HCT116 (cell line): Measurements from ENCODE around the gene BTD. TPM values are rescaled to one million over a fixed set of nuclear protein-coding genes. Genes with fewer than 3 reads are reported as not detected.

ENCODE experiments used
- ATAC-seq: fragments of 200-7000 bp; cut with Tn5 transposase; 2 replicates; pipeline ENCODE4 v1.9.1; 2020; ENCODE audit warnings: mild to moderate bottlenecking, moderate library complexity
- BruUV-seq: library from RNA; stranded (reverse); fragments of 400-500 nt; replicated peaks from 2 replicates; lab custom pipeline; 2021; lab: Mats Ljungman, UMichigan
- CTCF ChIA-PET: fragments of 300-600 bp; sonication (Branson Sonifier 250); formaldehyde crosslinking; loops from one replicate; lab custom pipeline; 2021; ENCODE audit warnings: antibody characterized with exemption; lab: Charles Lee
- POLR2A ChIA-PET: fragments of 300-600, 350-600 bp; sonication (Branson Sonifier 250); formaldehyde crosslinking; loops from one replicate; lab custom pipeline; 2021; ENCODE audit warnings: antibody characterized with exemption; lab: Charles Lee
- RAD21 ChIA-PET, 2 experiments: fragments of 300-600 bp; sonication (Branson Sonifier 250); formaldehyde crosslinking; loops; one replicate each; lab custom pipeline; 2023; ENCODE audit warnings: low total read pairs in 2 of 2; ENCODE audit not compliant: uncharacterized antibody in 2 of 2, unreplicated experiment in 2 of 2, low non-redundant PET in 1 of 2; lab: Charles Lee
- DNase-seq: peaks from one replicate; pipeline ENCODE4 v3.0.0-alpha.2; 2010; ENCODE audit warnings: low read depth, low spot score
- H2AFZ ChIP-seq: fragments of 200-600 bp; shearing (Covaris generic), sonication (generic); 2 replicates; pipeline ENCODE4 v1.6.1; 2017; ENCODE audit warnings: low read depth, mixed run types, mixed read lengths, antibody characterized with exemption, low read length; ENCODE audit not compliant: poor library complexity, severe bottlenecking
- H3K27ac ChIP-seq: 2 replicates; pipeline ENCODE4 v1.5.1; 2012; ENCODE audit warnings: low read depth, low read length
- H3K27me3 ChIP-seq: fragments of 200-600 bp; sonication (generic); 2 replicates; pipeline ENCODE4 v1.6.1; 2016; ENCODE audit warnings: mixed run types, low read length, mixed read lengths; ENCODE audit not compliant: insufficient read depth
- H3K36me3 ChIP-seq, 2 experiments: fragments of 200-500 bp in 1 of 2; fragments of 200-600 bp in 1 of 2; sonication (Bioruptor generic) in 1 of 2; sonication (generic) in 1 of 2; 2 replicates each; pipeline versions ENCODE4 v1.5.1 to v1.6.1; 2014 to 2016; ENCODE audit warnings: low read length in 2 of 2, inconsistent platforms in 1 of 2, mixed read lengths in 1 of 2, mixed run types in 1 of 2; ENCODE audit not compliant: insufficient read depth in 2 of 2, control insufficient read depth in 1 of 2
- H3K4me1 ChIP-seq, 2 experiments: fragments of 200-600 bp in 1 of 2; sonication (generic) in 1 of 2; 2 replicates each; pipeline versions ENCODE4 v1.5.1 to v1.6.1; 2012 to 2017; ENCODE audit warnings: low read length in 2 of 2, inconsistent platforms in 1 of 2, mild to moderate bottlenecking in 1 of 2, mixed read lengths in 1 of 2, mixed run types in 1 of 2, moderate library complexity in 1 of 2; ENCODE audit not compliant: insufficient read depth in 2 of 2, control insufficient read depth in 1 of 2
- H3K4me2 ChIP-seq: fragments of 200-600 bp; sonication (generic); 2 replicates; pipeline ENCODE4 v1.6.1; 2017; ENCODE audit warnings: mixed run types, low read length, mixed read lengths
- H3K4me3 ChIP-seq, 2 experiments: fragments of 200-600 bp in 1 of 2; sonication (generic) in 1 of 2; replicated peaks in 1 of 2; 2 replicates each; pipeline ENCODE4 v1.5.1; 2011 to 2016; ENCODE audit warnings: low read length in 2 of 2, control low read depth in 1 of 2, low read depth in 1 of 2, mild to moderate bottlenecking in 1 of 2, mixed read lengths in 1 of 2, mixed run types in 1 of 2
- H3K79me2 ChIP-seq: fragments of 200-600 bp; sonication (generic); 2 replicates; pipeline ENCODE4 v1.6.1; 2017; ENCODE audit warnings: mild to moderate bottlenecking, mixed run types, low read length, moderate library complexity, mixed read lengths; ENCODE audit not compliant: insufficient read depth
- H3K9ac ChIP-seq: fragments of 200-600 bp; sonication (generic); 2 replicates; pipeline ENCODE4 v1.6.1; 2016; ENCODE audit warnings: low read length, mixed read lengths
- H3K9me2 ChIP-seq: fragments of 200-600 bp; sonication (generic), shearing (Covaris generic); 2 replicates; pipeline ENCODE4 v1.6.1; 2017; ENCODE audit warnings: mixed run types, mild to moderate bottlenecking, moderate library complexity; ENCODE audit not compliant: insufficient read depth
- H3K9me3 ChIP-seq, 2 experiments: fragments of 200-500 bp in 1 of 2; fragments of 200-600 bp in 1 of 2; sonication (Bioruptor generic) in 1 of 2; sonication (generic) in 1 of 2; 2 replicates each; pipeline ENCODE4 v1.6.1; 2014 to 2017; ENCODE audit warnings: low read length in 2 of 2, mixed read lengths in 2 of 2, inconsistent platforms in 1 of 2, low read depth in 1 of 2, mild to moderate bottlenecking in 1 of 2, mixed run types in 1 of 2, moderate library complexity in 1 of 2; ENCODE audit not compliant: control insufficient read depth in 1 of 2, insufficient read depth in 1 of 2
- H4K20me1 ChIP-seq: fragments of 200-600 bp; sonication (generic), shearing (Covaris generic); 2 replicates; pipeline ENCODE4 v1.6.1; 2017; ENCODE audit warnings: mixed run types, mild to moderate bottlenecking, moderate library complexity; ENCODE audit not compliant: insufficient read depth
- CBX3 ChIP-seq: IDR thresholded peaks from 2 replicates; pipeline ENCODE4 v1.6.1; 2012; ENCODE audit warnings: low read depth
- CEBPB ChIP-seq: IDR thresholded peaks from 2 replicates; pipeline ENCODE4 v1.6.1; 2012; ENCODE audit warnings: low read depth
- CTCF ChIP-seq, 3 experiments: fragments of 200-600 bp in 1 of 3; sonication (generic) in 1 of 3; IDR thresholded peaks in 2 of 3; conservative IDR thresholded peaks in 1 of 3; 2 replicates each; pipeline ENCODE4 v1.5.1; 2012 to 2017; ENCODE audit warnings: low read depth in 2 of 3, low read length in 2 of 3, antibody characterized with exemption in 1 of 3, borderline replicate concordance in 1 of 3, control low read depth in 1 of 3, mild to moderate bottlenecking in 1 of 3, mixed read lengths in 1 of 3, mixed run types in 1 of 3, moderate library complexity in 1 of 3; ENCODE audit not compliant: insufficient read depth in 1 of 3
- EZH2 ChIP-seq: fragments of 200-600 bp; sonication (generic); IDR thresholded peaks from 2 replicates; pipeline ENCODE4 v1.6.1; 2017; ENCODE audit warnings: antibody characterized with exemption, mixed run types
- FOSL1 ChIP-seq: IDR thresholded peaks from 2 replicates; pipeline ENCODE4 v1.6.1; 2012; ENCODE audit warnings: low read depth
- JUND ChIP-seq: IDR thresholded peaks from 2 replicates; pipeline ENCODE4 v1.6.1; 2012
- MAX ChIP-seq: IDR thresholded peaks from 2 replicates; pipeline ENCODE4 v1.6.1; 2012
- RAD21 ChIP-seq: IDR thresholded peaks from 2 replicates; pipeline ENCODE4 v1.6.1; 2012; ENCODE audit warnings: low read depth, mild to moderate bottlenecking
- REST ChIP-seq: IDR thresholded peaks from 2 replicates; pipeline ENCODE4 v1.6.1; 2012; ENCODE audit warnings: low read depth
- SIN3A ChIP-seq: IDR thresholded peaks from 2 replicates; pipeline ENCODE4 v1.6.1; 2012; ENCODE audit warnings: low read depth
- TCF7L2 ChIP-seq: IDR thresholded peaks from 2 replicates; pipeline ENCODE4 v1.7.0; 2011; ENCODE audit warnings: borderline replicate concordance, inconsistent platforms; ENCODE audit not compliant: insufficient read depth, insufficient read length; ENCODE audit errors: extremely low read depth
- YY1 ChIP-seq: IDR thresholded peaks from 2 replicates; pipeline ENCODE4 v1.6.1; 2011; ENCODE audit warnings: low read length, low read depth, moderate library complexity, mild to moderate bottlenecking; ENCODE audit not compliant: insufficient replicate concordance; ENCODE audit errors: extremely low read depth
- ZFX ChIP-seq: fragments of 450-650 bp; IDR thresholded peaks from 2 replicates; pipeline ENCODE4 v1.6.1; 2017
- ZNF274 ChIP-seq: fragments of 200-500 bp; sonication (Bioruptor generic); IDR thresholded peaks from 2 replicates; pipeline ENCODE4 v1.6.1; 2014; ENCODE audit warnings: mild to moderate bottlenecking, low read depth, low read length, inconsistent platforms
- intact Hi-C: fragments of 100-400 bp; cut with micrococcal nuclease; formaldehyde crosslinking; loops from 2 replicates; pipeline ENCODE4 v1.10.0; 2022
- total RNA-seq: library from RNA; stranded (reverse); gene quantifications from one replicate; pipeline ENCODE4 v1.2.1, GENCODE V29; 2021; ENCODE audit not compliant: unreplicated experiment
- TF ChIP-seq, protein P1 (sequence below): IDR thresholded peaks from 2 replicates; pipeline ENCODE4 v1.6.1; 2012

BTD gene
- total RNA-seq, 1 experiment from 2014 or later = 5.0 TPM

DNA sequence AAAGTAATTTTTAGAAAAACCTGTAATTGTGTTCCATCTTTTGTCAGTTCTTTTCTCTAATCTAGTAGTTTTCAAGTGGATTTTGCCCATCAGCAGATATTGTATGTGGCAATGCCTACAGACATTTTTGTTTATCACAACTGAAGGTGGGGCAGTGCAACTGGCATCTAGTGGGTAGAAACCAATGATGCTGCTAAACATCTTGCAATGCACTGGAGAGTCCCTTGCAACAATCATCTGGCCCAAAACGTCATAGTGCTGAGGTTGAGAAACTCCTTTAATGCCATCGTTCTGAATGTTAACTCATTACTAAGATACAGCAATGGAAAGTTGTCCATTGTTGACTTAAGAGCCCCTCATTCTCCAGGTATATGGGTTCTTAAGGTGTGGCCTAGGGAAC lies 80.1 kb downstream of the BTD start:
- DNase-seq (no peak), ATAC-seq (no peak)
- no peaks in the 10 kb centered on the region for H3K4me1 ChIP-seq
- no peak for TF ChIP-seq EZH2
- H3K4me2 ChIP-seq = no peak overlapping the region
- intact Hi-C loops = no loop called here
- no peak overlapping the region for H3K4me3 ChIP-seq
- POLR2A ChIA-PET = no interaction called here
- H3K27ac ChIP-seq = no peak overlapping the region
- H3K27me3 ChIP-seq = no peaks in the 10 kb centered on the region
- no peak overlapping the region for H2AFZ ChIP-seq
- no TSS peak for BruUV-seq
- H3K9me2 ChIP-seq = no peaks in the 10 kb centered on the region
- no peak overlapping the region for H3K9ac ChIP-seq
- CTCF ChIA-PET = no interaction called here
- RAD21 ChIA-PET = no interaction called here
- H3K36me3 ChIP-seq = peaks cover 22 to 31% of the 10 kb centered on the region in 2 experiments; a peak in 3 of 4 replicates
- H4K20me1 ChIP-seq = no peaks in the 10 kb centered on the region
- H3K9me3 ChIP-seq = no peaks in the 10 kb centered on the region
- no peaks in the 10 kb centered on the region for H3K79me2 ChIP-seq

DNA sequence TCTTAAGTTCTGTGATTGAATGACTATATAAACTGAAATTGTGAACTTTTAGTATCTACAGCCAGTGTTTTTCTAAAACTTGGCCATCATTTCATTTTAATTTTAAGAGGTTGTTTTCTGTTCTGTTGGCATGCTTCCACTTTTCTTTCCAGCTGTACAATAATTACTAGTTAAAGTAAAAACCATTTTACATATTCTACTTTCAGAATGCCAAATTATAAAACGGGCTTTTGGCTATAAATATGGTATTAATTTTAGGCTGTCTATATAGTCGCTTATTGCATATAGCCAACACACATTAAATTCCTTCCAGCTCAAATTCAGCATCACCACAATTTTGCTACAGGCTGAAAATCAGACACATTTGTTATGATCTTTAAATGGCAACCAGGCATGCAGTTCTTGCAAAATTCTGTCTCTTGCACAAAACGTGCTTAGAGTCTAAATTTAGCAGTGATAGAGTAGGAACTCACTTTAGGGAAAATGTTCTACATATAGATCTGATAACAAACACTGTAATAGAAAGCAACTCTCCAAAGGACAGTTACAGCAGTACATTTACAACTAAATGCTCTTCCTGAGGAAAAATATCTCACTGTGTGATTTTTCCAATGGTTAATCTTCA lies 81.1 kb downstream of the BTD start:
- H3K9me2 ChIP-seq = no peaks in the 10 kb centered on the region
- no peaks in the 10 kb centered on the region for H3K79me2 ChIP-seq
- DNase-seq (no peak), ATAC-seq (no peak)
- peaks cover 14 to 25% of the 10 kb centered on the region in 2 experiments; a peak in 3 of 4 replicates for H3K36me3 ChIP-seq
- H3K4me2 ChIP-seq = no peak overlapping the region
- RAD21 ChIA-PET = no interaction called here
- H2AFZ ChIP-seq = no peak overlapping the region
- no peaks in the 10 kb centered on the region for H3K9me3 ChIP-seq
- H3K4me1 ChIP-seq = no peaks in the 10 kb centered on the region
- no peak overlapping the region for H3K9ac ChIP-seq
- intact Hi-C loops = no loop called here
- no TSS peak for BruUV-seq
- POLR2A ChIA-PET = no interaction called here
- H3K27ac ChIP-seq = no peak overlapping the region
- no peaks in the 10 kb centered on the region for H4K20me1 ChIP-seq
- H3K4me3 ChIP-seq = no peak overlapping the region
- CTCF ChIA-PET = no interaction called here
- H3K27me3 ChIP-seq = no peaks in the 10 kb centered on the region
- TF ChIP-seq YY1 (no peak), ZNF274 (no peak), REST (no peak), SIN3A (no peak), EZH2 (no peak), MAX (no peak), FOSL1 (no peak), CBX3 (no peak), RAD21 (no peak), CEBPB (no peak), ZFX (no peak), CTCF (IDR thresholded peaks at IDR 0.05 in 2 of 3, conservative IDR thresholded peaks at IDR 0.05 in 1 of 3; ENCODE audit: borderline replicate concordance in 1 of 3, insufficient read depth in 1 of 3, low read depth in 2 of 3, low read length in 2 of 3) (no peak), JUND (no peak), TCF7L2 (no peak)
- TF ChIP-seq, protein P1, sequence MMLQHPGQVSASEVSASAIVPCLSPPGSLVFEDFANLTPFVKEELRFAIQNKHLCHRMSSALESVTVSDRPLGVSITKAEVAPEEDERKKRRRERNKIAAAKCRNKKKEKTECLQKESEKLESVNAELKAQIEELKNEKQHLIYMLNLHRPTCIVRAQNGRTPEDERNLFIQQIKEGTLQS = no peak
